Dedifferentiated amniotic fluid mesenchymal stem cell (primary cell): ENCODE data around the gene RAET1L.
"Not testable (repeated sequence)": the region's sequence is repeated elsewhere in the genome, so short reads cannot be mapped to it uniquely, and the experiment has no call there.

Experiments used
- DNase-seq: peaks from one replicate; pipeline ENCODE4 v3.0.0-alpha.2; 2016; ENCODE audit errors: extremely low spot score

RAET1L gene

DNA sequence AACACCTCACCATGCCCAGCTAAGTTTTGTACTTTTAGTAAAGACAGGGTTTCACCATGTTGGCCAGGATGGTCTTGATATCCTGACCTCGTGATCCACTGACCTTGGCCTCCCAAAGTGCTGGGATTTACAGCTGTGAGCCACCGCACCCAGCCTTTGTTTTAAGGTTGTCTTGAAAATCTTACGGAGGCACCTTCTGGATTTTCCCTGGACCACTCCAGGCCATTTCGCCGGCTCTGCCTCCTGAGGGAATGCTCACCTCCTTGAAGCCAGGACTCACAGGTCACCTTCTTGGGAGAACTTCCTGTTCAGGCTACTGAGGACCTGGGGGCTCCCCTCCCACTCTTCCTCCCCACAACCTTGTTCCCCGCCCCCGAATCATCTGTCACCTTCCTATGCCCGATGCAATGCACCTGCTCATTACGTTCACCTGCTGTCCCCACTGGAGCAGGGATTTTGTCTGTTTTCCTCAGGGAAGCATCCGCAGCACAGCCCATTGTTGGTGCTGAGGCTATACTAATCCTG, 19.4 kb upstream of the RAET1L start:
- DNase-seq = no peak

DNA sequence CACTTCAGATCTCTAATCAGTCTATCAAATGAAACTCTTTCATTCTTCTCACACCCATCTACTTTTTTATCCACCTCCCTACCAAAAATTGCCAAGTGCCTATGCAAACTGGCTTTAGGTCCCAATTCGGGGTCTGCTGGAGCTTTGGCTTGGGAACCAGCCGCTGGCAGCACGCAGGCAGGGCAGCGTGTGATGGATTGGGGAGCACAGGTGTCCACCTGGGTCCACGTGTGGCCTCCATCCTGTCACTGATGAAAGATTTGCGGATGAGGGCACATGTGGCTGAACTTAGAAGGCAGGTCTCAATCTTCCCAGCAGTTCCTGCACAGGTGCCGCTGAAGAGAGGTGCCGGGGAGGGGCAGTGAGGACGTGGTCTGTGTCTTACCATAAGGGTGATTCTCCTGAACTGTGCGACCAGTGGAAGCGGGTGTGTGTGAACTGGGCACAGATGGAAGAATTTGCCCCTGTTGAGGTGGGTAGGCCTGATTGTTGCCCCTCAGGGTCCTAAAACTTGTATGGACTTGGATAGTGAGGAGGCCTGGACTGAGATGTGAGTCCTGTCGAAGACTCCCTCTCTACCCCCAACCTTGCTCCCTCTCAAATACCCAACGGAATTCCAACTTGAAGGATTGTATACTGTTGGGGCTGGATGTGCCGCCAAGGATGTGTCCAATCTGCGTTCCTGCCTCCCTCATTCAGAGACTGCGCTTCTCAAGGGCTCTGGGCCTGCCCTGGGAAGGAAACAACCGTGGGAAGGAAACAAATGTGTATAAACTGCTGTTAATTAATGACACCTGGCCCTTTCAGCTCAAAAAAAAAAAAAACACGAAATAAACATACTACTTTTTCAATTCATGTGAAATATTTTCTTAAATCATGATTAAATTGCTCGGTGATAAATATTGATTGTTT, 18.4 kb upstream of the RAET1L start:
- no peak for DNase-seq

DNA sequence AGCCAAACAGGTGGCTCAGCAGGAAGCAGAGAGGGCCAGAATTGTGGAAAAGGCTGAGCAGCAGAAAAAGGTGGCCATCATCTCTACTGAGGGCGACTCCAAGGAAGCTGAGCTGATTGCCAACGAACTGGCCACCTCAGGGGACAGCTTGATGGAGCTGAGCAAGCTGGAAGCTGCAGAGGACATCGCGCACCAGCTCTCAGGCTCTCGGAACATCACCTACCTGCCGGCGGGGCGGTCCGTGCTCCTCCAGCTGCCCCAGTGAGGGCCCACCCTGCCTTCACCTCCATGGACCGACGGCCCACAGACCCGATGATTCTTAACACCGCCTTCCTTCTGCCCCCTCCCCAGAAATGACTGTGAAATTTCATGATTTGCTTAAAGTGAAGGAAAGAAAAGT, 17.8 kb upstream of the RAET1L start:
- no peak for DNase-seq

DNA sequence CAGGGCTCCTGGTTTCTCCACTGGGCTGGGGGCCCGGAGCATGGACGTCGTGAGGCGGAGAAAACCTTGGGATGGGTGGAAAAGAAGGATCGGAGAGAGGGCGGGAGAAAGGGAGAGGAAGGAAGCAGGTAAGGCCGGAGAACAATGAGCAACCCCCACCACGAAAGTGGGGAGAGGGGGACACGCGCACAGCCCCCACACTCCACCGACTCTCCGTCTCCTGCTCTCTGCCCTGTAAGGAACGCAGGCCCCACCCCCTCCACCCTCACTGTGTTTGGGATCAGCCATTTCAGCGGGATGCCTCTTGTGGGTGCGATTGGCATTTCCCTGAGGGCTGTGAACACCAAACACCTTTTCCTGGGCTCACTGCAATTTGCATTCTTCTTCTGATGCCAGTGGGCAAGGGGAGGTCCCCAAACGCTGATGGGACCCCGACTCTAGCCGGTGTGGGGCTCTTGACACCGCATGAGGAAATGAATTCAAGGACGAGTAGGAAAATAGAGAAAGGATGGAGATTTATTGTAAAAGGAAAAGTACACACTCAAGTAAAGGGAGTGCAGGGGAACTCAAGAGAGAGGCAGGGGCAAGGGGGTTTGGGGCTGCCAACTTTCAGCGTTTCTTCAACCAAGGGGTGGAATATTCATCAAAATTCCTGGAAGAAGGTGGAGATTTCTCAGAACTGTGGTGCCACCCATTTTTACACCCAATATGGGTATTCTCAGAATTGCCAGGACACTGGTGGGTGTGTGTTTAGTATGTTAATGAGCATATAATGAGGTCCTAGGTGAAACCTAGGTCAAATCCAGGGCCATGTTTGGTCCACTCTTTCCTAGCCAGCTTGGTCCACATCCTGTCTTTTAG, 13.1 kb upstream of the RAET1L start:
- DNase-seq = no peak

DNA sequence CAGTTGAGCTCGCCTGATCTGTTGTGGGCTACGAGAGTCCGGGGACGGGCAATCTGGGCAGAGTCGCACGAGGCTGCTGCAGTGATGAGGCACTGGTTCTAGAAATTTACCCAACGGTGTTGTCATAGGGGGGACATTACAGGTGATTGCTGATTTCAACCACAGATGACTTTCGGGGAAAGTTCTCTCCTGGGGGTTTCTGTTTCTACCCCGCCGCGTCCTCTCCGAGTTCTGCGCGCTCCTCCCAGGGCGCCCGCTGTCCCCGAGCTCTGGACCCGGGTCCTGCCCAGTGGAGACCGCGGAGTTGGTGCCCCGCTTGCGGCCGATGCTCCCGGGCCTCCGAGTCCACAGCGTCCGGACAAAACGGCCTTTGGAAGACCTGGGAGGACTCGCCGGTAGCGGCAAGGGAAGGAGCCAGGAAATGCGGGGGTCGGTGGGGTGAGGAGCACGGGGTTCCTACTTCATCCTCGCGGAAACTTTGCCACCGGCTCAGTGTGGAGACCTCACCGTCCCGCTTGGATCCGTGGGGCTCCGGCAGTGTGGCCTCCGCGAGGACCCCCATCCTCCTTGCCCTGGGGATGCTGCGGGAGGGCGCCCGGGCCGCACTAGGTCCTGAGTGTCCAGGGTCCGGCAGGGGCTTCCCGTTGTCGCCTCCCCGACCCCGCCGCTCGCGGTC, 12.3 kb upstream of the RAET1L start:
- no peak for DNase-seq

DNA sequence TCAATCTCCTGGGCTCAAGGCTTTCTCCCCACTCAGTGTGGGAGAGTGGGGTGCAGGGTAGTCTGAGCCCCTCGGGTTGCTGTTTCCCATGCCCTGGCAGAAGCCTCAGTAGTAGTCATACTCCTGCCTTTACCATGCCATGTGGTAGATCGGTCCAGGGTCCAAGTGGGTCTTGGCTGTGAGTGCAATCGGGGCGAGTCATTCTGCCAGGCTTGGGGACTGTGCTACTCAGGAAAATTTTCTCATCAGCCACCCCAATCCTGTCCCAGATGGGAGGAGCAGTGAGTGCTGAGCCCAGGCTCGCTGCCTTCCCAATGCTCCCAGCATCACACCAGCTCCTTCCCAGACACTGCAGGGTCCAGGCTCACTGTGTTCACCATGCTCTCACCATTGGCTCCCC, 10.7 kb upstream of the RAET1L start:
- DNase-seq = no peak

DNA sequence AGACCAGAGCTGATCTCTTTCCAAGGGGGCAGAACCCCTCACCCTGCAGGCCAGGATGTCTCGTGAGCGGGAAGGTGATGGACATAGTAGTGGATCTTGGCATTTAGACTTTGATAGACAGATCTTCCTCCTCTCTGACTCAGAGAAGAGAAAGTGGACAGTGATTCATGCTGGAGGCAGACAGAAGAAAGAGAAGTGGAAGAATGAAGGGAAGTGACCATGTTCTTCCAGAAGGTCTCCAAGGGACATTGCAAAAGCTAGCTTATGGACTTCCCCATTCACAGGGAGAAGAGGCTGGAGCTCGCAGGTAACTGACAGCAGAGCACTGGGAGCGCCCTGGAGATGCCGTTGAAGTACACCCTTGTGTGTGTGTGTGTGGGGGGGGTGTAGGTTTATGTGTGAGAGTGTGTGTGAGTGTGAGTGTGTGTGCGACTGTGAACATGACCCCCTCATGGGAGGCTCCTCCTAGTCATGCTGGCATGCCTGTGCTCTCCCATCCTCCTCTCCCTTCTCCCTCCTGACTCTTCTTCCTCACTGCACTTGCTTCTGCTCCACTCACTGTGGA, 8.0 kb upstream of the RAET1L start:
- no peak for DNase-seq

DNA sequence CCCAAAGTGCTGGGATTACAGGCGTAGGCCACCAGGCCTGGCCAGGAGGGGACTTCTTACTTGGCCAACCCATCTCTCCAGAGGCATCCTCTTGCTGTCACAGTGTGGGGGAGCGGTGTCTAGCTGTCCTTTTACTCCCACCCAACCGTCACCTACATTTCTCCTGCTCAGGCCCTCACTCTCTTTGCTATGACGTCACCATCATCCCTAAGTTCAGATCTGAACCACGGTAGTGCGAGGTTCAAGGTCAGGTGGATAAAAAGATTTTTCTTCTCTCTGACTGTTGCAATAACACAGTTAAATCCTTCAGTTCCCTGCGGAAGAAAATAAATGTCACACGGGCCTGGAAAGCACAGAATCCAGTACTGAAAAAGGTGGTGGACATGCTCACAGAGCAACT, 7.3 kb upstream of the RAET1L start:
- no peak for DNase-seq

DNA sequence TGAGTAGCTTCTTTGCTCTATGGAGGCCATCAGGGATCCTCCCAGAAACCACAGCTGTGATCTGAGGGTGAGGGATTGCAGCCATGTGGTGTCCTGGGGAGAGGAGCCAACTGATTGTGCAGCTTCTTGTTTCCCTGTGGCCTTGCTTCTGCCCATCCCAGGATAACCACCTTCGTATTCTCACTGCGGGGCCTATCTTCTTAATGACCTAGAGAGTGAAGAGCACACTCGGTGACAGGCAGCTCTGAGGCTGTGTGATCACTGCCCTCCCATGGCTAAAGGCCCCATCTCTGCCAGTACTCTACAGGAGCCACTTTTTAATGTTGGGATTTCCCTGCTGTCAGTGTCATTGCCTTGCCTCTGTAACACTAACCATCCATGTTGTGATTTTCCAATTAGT, 5.3 kb upstream of the RAET1L start:
- no peak for DNase-seq

DNA sequence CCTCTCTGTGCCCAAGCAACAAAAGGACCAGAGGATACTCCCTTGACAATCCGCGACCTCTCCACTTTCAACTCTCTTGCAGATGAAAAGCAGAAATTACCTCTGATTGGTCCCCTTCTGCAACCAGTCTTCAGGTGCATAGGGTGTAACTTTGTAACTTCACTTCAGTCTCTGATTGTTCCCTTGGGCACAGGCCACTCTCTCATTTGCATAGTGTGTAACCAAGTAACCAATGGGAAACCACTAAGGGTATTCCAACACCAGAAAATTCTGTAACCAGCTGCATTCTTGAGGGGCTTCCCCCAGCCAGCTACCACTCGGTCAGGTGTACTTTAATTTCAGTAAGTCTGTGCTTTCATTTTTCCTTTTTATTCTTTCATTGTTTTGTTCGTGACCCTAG, 4.4 kb upstream of the RAET1L start:
- no peak for DNase-seq

DNA sequence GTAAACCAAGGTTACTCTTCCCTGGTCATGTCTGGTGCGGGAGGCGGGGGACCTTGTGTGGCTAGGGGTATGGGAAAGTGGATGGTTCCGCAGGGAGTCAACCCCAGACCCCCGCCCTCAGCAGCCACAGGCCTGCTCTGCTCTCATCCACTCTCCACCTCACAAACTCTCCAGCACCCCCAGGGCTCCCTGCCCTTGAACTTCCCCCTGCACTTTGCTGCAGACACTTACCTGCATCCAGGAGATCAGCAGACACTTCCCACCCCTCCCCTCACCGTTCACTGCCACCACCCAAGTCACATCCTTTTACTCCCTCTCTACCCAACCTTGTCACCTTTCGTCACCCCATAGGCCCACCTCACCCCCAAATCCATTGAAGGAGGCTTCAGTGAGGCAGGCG, 3.9 kb upstream of the RAET1L start:
- DNase-seq = no peak

DNA sequence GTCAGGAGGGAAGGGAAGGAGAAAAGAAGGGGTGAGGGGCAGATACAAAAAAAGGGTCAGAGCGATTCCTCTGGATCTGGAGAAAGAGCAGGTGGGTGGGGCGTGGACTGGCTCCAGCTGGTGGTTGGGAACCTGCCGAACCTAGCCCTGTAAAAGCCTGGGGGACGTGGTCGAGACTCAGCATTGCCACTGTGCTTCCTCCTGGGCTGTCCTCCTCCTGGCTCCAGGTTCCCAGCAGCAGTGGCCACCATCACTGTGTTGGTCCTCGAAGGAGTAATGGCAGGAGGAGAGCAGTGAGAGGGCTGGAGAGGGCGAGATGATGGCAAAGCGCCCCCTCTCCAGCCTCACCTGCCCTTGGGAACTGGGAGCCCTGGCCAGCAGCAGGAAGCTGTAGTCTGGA, 3.5 kb upstream of the RAET1L start:
- no peak for DNase-seq

DNA sequence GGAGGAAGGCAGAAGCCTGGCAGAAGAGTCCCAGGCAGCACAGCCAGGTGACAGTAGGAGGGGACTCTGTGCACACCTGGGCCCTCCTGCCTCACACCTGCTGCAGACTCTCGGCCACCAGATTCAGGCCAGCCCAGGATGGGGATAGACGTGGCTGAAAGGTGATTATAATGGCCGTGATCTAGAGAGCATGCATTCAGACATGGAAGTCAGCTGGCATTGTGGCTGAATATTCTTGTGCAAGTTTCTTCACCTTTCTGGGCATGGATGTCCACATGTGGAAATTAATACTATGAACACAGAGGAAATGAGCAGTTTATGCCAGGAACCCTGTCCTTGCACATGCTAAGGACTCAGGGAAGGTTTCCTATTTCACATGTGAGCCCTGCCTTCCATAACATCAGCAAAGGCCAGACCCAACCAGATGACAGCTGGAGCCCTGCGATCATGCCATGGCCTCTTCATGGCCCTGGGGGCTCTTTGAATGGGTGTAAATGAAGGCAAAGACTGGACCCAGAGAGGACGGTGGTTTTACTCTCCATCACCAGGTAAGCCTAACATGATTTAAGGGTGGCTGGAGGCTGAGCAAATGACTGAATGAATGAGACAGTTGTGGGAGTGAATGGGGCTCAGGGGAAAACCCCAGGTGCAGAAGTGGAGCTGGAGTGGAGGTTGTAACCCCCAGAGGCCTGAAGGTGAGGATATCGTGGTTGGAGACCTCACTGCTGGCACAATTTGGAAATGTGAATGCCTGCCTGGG, 2.7 kb upstream of the RAET1L start:
- DNase-seq = no peak

DNA sequence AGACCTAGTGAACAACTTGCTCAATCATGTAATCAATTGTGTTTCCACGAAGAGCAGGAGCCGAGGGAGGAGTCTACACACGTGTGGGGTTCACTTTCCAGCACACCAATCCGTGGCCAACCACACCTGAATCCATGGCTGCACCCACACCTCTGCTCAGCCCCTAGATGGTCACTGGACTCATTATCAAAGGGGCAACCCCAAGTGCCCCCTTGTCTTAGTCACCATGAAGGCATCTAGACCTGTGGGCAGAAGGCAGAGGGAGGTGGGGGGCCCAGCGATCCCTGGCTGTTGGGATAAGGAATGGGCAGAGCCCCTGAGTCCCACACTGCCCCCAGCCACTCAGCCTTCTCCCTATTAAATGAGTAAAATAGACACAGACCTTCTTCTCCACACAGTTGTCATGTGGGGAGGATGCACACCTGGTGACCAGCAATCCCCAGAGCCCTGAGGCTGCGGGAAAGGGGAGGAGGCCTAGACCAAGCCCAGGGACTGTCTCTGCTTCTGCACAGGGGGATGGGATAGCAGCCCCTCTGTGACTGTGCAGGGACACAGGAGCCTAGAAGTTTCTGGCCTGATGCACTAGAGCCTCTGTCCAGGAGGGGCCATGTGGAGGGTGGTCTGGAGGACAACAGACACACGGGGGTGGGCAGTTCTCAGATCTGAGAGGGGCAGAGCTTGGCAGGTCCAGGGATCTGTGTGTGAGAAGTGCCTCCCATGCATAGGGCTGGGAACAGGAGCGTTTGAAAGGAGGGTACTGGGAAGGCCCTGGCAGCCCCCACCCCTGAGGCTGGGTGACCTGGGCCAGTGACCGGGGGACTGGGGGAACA, 1.9 kb upstream of the RAET1L start:
- no peak for DNase-seq

DNA sequence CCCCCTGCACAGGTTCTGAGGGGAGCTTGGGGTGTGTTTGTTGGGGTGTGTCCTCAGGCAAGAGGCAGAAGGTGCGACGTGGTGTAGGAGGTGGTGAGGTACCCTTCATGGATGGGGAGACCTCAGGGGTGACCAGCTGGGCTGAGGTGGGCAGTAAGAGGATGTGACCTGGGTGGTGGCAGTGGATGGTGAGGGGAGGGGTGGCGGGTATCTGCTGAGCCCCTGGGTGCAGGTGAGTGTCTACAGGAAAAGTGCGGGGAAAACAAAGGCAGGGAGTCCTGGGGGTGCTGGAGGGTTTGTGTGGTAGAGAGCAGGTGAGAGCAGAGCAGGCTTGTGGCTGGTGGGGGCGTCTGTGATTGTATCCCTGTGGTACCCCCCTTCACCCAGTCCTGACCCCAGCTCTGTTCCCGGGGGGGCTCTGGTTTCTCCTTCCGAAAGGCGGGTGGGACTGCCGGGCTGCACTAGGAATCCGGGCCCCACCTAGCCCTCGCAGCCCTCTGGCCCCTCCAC, 631 bp downstream of the RAET1L start:
- no peak for DNase-seq

DNA sequence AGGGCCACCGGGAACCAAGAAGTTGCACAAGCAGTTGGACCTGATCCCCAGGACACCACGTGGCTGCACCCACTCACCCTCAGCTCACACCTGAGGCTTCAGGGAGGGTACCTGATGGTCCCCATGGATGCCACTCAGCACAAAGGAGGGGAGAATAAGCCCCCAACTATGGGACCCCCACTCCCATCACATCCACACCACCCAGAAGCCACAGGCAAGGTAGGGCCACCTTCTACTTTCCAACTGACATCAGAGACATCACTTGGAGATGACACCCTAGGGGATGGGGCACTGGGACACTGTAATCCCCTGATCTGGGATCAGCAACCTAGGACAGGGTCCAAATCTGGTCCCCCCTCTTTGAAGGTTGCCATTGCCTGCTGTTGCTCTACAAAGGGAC, 1.3 kb downstream of the RAET1L start:
- not testable (repeated sequence) for DNase-seq

DNA sequence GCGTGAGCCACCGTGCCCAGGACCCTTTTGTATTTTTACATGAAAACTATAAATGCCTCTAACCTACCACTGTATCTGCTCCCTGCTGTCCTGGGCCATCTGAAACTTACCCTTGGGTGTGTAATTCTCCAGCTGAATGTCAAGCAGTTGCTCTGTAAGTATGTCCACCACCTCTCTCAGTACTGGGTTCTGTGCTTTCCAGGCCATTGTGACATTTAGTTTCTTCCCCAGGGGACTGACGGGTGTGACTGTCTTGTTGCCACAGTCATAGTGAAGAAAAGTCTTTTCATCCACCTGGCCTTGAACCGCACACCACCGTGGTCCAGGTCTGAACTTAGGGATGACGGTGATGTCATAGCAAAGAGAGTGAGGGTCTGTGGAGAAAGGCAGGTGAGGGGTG, 3.5 kb downstream of the RAET1L start:
- DNase-seq = not testable (repeated sequence)

DNA sequence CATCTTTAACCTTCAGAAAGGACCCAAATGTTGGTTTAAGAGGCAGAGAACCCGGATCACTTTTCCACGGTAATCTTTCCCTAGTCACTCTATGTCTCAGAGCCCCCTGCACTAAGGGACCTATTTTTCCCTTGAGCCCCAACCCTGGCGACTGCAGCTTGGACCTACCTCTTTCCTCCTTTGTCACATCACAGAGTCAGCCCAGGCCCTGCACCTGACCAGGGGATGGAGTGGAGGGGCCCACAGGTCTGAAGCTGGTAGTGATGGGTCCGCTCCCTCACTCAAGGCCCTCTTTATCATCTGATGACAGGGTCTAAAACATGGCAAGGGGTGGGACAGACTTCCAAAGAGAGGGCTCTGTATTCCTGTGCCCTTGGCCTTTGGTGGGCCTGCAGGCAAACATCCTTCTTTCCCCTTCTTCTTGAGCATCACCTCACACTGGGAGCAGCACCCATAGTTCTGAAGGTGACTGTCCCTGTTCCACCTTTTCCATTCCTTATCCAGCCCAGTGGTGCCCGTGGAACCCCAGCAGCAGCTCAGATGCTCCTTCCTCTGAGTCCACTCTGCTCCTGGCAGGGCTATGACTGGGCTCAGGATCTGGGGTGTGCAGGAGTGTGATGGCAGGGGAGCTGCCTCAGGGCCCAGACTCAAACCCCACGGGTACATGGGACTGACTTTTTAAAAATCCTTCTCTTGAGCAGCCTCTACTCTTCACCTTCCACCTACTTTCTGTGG, 6.3 kb downstream of the RAET1L start:
- DNase-seq = no peak

DNA sequence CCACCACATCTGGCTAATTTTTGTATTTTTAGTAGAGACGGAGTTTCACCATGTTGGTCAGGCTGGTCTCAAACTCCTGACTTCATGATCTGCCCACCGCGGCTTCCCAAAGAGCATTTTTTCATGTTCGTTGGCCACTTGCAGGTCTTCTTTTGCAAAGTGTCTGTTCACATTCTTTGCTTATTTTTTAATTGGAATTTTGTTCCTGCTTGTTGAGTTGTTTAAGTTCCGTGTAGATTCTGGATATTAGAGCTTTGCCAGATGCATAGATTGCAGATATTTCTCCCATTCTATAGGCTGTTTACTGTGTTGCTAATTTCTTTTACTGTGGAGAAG, 8.2 kb downstream of the RAET1L start:
- not testable (repeated sequence) for DNase-seq
